PFSK-1 (cell line): ENCODE measurements around the gene HMOX1.

Source experiments
- FOXP2 ChIP-seq: optimal IDR thresholded peaks from 2 replicates; pipeline ENCODE3; 2011; ENCODE audit warnings: borderline replicate concordance, control low read depth, inconsistent platforms; ENCODE audit not compliant: insufficient read depth; ENCODE audit errors: extremely low read length, extremely low read depth
- POLR2AphosphoS5 ChIP-seq: IDR thresholded peaks from 2 replicates; pipeline ENCODE4 v1.6.1; 2012; ENCODE audit warnings: low read depth, mild to moderate bottlenecking, control low read depth, low read length, moderate library complexity
- REST ChIP-seq, 2 experiments: IDR thresholded peaks; 2 replicates each; pipeline versions ENCODE4 v1.6.1 to v1.8.0; 2011 to 2012; ENCODE audit warnings: low read depth in 2 of 2, low read length in 2 of 2, control low read depth in 1 of 2, inconsistent platforms in 1 of 2, mild to moderate bottlenecking in 1 of 2, moderate library complexity in 1 of 2; ENCODE audit not compliant: insufficient read depth in 1 of 2
- SIN3A ChIP-seq: IDR thresholded peaks from 2 replicates; pipeline ENCODE4 v1.6.1; 2012; ENCODE audit warnings: mild to moderate bottlenecking, low read length, moderate library complexity, borderline replicate concordance; ENCODE audit not compliant: insufficient read depth
- TAF1 ChIP-seq: IDR thresholded peaks from 2 replicates; pipeline ENCODE4 v1.6.1; 2012; ENCODE audit warnings: low read length, control low read depth, borderline replicate concordance; ENCODE audit not compliant: insufficient read depth

The HMOX1 gene

DNA sequence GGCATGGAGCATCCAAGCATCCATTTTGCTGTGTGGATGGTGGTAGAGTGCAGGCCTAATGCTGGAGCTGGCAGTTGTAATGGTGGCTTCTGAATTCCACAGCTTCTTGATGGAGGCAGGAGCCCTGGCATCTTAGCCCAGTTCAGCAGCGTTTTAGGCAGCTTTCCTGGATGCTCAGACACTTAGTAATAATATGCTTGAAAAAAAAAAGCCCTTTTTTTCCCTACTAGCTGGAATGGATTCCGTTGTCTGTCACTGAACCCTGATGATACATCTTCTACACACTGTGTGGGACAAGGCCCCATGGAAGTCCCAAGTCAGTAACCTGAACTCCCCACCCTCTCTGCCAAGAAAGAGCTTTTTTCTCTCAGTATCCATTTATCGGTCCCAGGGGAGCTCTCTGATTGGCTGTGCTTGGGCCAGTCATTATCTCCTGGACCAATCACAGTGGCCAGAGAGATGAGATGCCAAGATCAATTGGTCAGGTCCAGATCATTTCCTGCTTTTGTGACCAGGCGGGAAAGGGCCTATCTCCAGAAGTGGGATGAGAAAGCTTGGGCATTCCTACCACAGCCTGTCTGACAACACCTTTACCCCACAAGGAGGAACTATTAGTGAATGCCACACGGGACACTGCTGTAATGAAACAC, 53.3 kb downstream of the HMOX1 start:
- TF ChIP-seq TAF1: no peak
- no peak for TF ChIP-seq REST (IDR thresholded peaks at IDR 0.05; ENCODE audit: insufficient read depth in 1 of 2, low read depth in 2 of 2, low read length in 2 of 2)
- TF ChIP-seq FOXP2: no peak
- no peak for TF ChIP-seq SIN3A

- TF ChIP-seq TAF1: no peak
- TF ChIP-seq SIN3A: no peak
- no peak for TF ChIP-seq REST (IDR thresholded peaks at IDR 0.05; ENCODE audit: insufficient read depth in 1 of 2, low read depth in 2 of 2, low read length in 2 of 2)
- no peak for TF ChIP-seq FOXP2
These were observed 54.4 kb downstream of the HMOX1 start for GRCh38 chr22:35435201-35435740.

DNA sequence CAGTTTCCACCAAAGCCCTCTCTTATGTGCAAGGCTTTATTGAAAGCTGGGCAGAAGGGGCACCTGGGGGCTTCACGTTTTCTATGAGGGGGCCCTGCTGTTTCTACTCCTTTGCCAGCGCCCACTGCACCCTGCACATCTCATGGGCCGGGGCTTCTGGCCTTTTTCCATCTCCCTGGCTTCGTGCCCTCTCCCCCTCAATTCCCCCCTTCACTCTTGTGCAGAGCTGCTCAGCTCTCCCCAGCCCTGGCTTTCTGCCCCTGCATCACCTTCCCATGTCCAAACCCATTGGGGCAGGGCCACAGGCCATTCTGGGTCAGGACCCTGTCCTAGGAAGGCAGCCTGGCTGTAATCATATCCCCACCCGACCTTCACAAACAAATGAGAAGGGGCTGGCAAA, 55.5 kb downstream of the HMOX1 start:
- TF ChIP-seq SIN3A (no peak), POLR2AphosphoS5 (no peak), FOXP2 (no peak), TAF1 (no peak), REST (IDR thresholded peaks at IDR 0.05; ENCODE audit: insufficient read depth in 1 of 2, low read depth in 2 of 2, low read length in 2 of 2) (no peak)

DNA sequence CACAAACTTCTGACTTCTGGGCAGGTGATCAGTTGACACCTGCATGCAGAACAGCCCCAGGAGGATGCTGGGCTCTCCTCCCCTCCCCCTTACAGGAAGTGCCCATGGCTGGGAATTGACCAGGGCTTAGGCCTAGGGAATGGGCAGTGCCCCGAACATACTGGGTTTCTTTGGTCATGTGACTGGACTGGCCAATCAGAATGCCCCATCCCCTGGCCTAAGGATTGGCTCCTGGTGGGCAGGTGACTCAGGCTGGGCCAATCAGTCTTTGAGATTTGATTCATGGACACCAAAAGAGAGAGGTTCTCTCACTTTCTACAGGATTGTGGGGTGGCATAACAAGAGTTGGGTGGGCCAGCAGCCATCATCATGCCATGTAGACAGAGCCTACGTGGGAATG, 56.2 kb downstream of the HMOX1 start:
- TF ChIP-seq REST (IDR thresholded peaks at IDR 0.05; ENCODE audit: insufficient read depth in 1 of 2, low read depth in 2 of 2, low read length in 2 of 2) (no peak), POLR2AphosphoS5 (no peak), FOXP2 (no peak), SIN3A (no peak)

DNA sequence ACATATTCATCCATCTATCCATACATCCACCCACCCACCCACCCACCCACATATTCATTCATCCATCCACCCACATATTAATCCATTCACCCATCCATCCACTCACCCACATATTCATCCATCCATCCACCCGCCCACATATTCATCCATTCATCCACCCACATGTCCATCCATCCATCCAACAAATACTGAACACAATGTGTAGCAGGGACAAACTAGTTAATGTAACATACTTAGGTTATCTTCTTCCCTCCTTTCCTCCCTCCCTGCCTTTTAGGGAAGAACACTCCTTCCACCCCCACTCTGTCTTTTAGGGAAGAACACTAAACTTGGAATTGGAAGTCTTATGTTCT, 58.4 kb downstream of the HMOX1 start:
- TF ChIP-seq FOXP2 (no peak), POLR2AphosphoS5 (no peak), REST (IDR thresholded peaks at IDR 0.05; ENCODE audit: insufficient read depth in 1 of 2, low read depth in 2 of 2, low read length in 2 of 2) (no peak), TAF1 (no peak), SIN3A (no peak)
